Activated T-helper 1 cell treated with anti-CD3 and anti-CD28 coated beads, Interleukin-12 subunit alpha, Interleukin-12 subunit beta, Interleukin-2, Interleukin-4 antibody, amounts not matched to agents 30 ng/mL and 10 ng/mL and 1 ng/mL, durations not matched to agents 14 hours and 24 hours and 36 hours (primary cell): ENCODE data around the gene HAX1. TPM values are rescaled to one million over a fixed set of nuclear protein-coding genes. Genes with fewer than 3 reads are reported as not detected.
"Not testable (repeated sequence)": the region's sequence is repeated elsewhere in the genome, so short reads cannot be mapped to it uniquely, and the experiment has no call there.

Experiments
- DNase-seq: peaks from one replicate; pipeline ENCODE4 v3.0.0; 2021; ENCODE audit warnings: low spot score
- H3K27ac Mint-ChIP-seq: one replicate; pipeline ENCODE4 v1.8.0; 2021; ENCODE audit warnings: mild to moderate bottlenecking, mixed read lengths
- H3K27me3 Mint-ChIP-seq: one replicate; pipeline ENCODE4 v1.8.0; 2022; ENCODE audit warnings: mild to moderate bottlenecking, moderate library complexity, mixed read lengths; ENCODE audit not compliant: insufficient read depth
- H3K36me3 Mint-ChIP-seq: one replicate; pipeline ENCODE4 v1.8.0; 2021; ENCODE audit warnings: low read depth, mixed read lengths
- H3K4me1 Mint-ChIP-seq: one replicate; pipeline ENCODE4 v1.8.0; 2021; ENCODE audit warnings: low read depth, mixed read lengths
- H3K4me3 Mint-ChIP-seq: one replicate; pipeline ENCODE4 v1.8.0; 2021; ENCODE audit warnings: mild to moderate bottlenecking, moderate library complexity, mixed read lengths
- H3K9me3 Mint-ChIP-seq: one replicate; pipeline ENCODE4 v1.8.0; 2021; ENCODE audit warnings: mixed read lengths
- intact Hi-C: fragments of 100-400 bp; cut with micrococcal nuclease; formaldehyde crosslinking; loops from one replicate; pipeline ENCODE4 v1.15.1; 2024
- total RNA-seq: library from RNA; stranded (reverse); gene quantifications from 2 replicates; pipeline ENCODE4 v1.2.3, GENCODE V29; 2022

The HAX1 gene
- total RNA-seq: 122 and 123 TPM in 2 replicates

- DNase-seq: peak; percentile 94
- Mint-ChIP-seq H3K27ac (peak within 1 kb of the TSS; percentile 97), H3K4me3 (peak within 1 kb of the TSS; percentile 98), H3K27me3 (no peaks in the 10 kb centered on the region), H3K36me3 (peaks cover 30% of the 10 kb centered on the region), H3K9me3 (no peaks in the 10 kb centered on the region), H3K4me1 (peaks cover 46% of the 10 kb centered on the region)
- intact Hi-C loops: loop anchor here (2.0 to 5.0 kb wide), 8 partner anchors 52 to 480 kb away; partner anchors contain the start of genes ATP8B2, CRTC2, GATAD2B and IL6R
Observed at GRCh38 chr1:154272217-154272998, at the start of gene HAX1. HAX1 (plus strand) TSS chr1:154272629; CDS start chr1:154272724, 95 bp downstream.

- intact Hi-C loops: loop anchor here (10.0 kb wide), 1 partner anchor 498 kb away; the partner anchor contains the start of gene INTS3
- peak overlapping the region; percentile 77 for H3K27ac Mint-ChIP-seq
- DNase-seq: no peak
- H3K4me3 Mint-ChIP-seq: peak overlapping the region; percentile 97
- H3K27me3 Mint-ChIP-seq: no peaks in the 10 kb centered on the region
- H3K4me1 Mint-ChIP-seq: peaks cover 67% of the 10 kb centered on the region
- peaks cover 69% of the 10 kb centered on the region for H3K36me3 Mint-ChIP-seq
- H3K9me3 Mint-ChIP-seq: peaks cover 3% of the 10 kb centered on the region
Observed at GRCh38 chr1:154222918-154223317, 49.5 kb upstream of the HAX1 start.

- intact Hi-C loops: loop anchor here (10.0 kb wide), 1 partner anchor 499 kb away; the partner anchor contains the start of gene INTS3
- Mint-ChIP-seq H3K4me1 (peaks cover 60% of the 10 kb centered on the region), H3K36me3 (peaks cover 67% of the 10 kb centered on the region), H3K9me3 (peaks cover 3% of the 10 kb centered on the region), H3K27ac (no peak overlapping the region), H3K4me3 (no peak overlapping the region), H3K27me3 (no peaks in the 10 kb centered on the region)
- no peak for DNase-seq
Observed at GRCh38 chr1:154223621-154224020, 48.8 kb upstream of the HAX1 start.

GRCh38 chr1:154225370-154225769, 47.1 kb upstream of the HAX1 start:
- peaks cover 3% of the 10 kb centered on the region for H3K9me3 Mint-ChIP-seq
- H3K4me1 Mint-ChIP-seq: peaks cover 50% of the 10 kb centered on the region
- peak overlapping the region; percentile 12 for H3K27ac Mint-ChIP-seq
- H3K27me3 Mint-ChIP-seq: no peaks in the 10 kb centered on the region
- intact Hi-C loops: loop anchor here (10.0 kb wide), 1 partner anchor 501 kb away; the partner anchor contains the start of gene INTS3
- H3K4me3 Mint-ChIP-seq: no peak overlapping the region
- no peak for DNase-seq
- peaks cover 62% of the 10 kb centered on the region for H3K36me3 Mint-ChIP-seq

- H3K4me3 Mint-ChIP-seq, H3K27ac Mint-ChIP-seq, DNase-seq, H3K27me3 Mint-ChIP-seq, intact Hi-C loops, H3K9me3 Mint-ChIP-seq, H3K4me1 Mint-ChIP-seq: not testable (repeated sequence)
- peaks cover 54% of the 10 kb centered on the region for H3K36me3 Mint-ChIP-seq
Observed at GRCh38 chr1:154231112-154231511, 41.3 kb upstream of the HAX1 start.

GRCh38 chr1:154233127-154233526, 39.3 kb upstream of the HAX1 start:
- H3K4me1 Mint-ChIP-seq: peaks cover 14% of the 10 kb centered on the region
- H3K27me3 Mint-ChIP-seq, H3K4me3 Mint-ChIP-seq, H3K9me3 Mint-ChIP-seq, intact Hi-C loops, DNase-seq, H3K27ac Mint-ChIP-seq: not testable (repeated sequence)
- peaks cover 57% of the 10 kb centered on the region for H3K36me3 Mint-ChIP-seq

GRCh38 chr1:154236855-154237254, 35.6 kb upstream of the HAX1 start:
- Mint-ChIP-seq H3K27me3 (no peaks in the 10 kb centered on the region), H3K4me3 (no peak overlapping the region), H3K27ac (no peak overlapping the region), H3K4me1 (peaks cover 34% of the 10 kb centered on the region), H3K36me3 (peaks cover 64% of the 10 kb centered on the region), H3K9me3 (no peaks in the 10 kb centered on the region)
- no peak for DNase-seq
- intact Hi-C loops: no loop called here

- intact Hi-C loops: no loop called here
- Mint-ChIP-seq H3K27ac (no peak overlapping the region), H3K27me3 (no peaks in the 10 kb centered on the region), H3K4me1 (peaks cover 34% of the 10 kb centered on the region), H3K36me3 (peaks cover 70% of the 10 kb centered on the region), H3K9me3 (no peaks in the 10 kb centered on the region), H3K4me3 (no peak overlapping the region)
- no peak for DNase-seq
Observed at GRCh38 chr1:154237435-154237834, 35.0 kb upstream of the HAX1 start.

- Mint-ChIP-seq H3K27me3 (no peaks in the 10 kb centered on the region), H3K36me3 (peaks cover 75% of the 10 kb centered on the region), H3K9me3 (no peaks in the 10 kb centered on the region), H3K27ac (no peak overlapping the region), H3K4me3 (no peak overlapping the region), H3K4me1 (peaks cover 34% of the 10 kb centered on the region)
- intact Hi-C loops: no loop called here
- DNase-seq: no peak
Observed at GRCh38 chr1:154237880-154238506, 34.4 kb upstream of the HAX1 start.

GRCh38 chr1:154239491-154239890, 32.9 kb upstream of the HAX1 start:
- no peaks in the 10 kb centered on the region for H3K9me3 Mint-ChIP-seq
- H3K4me1 Mint-ChIP-seq: peaks cover 34% of the 10 kb centered on the region
- intact Hi-C loops: no loop called here
- no peak overlapping the region for H3K4me3 Mint-ChIP-seq
- H3K36me3 Mint-ChIP-seq: peaks cover 77% of the 10 kb centered on the region
- DNase-seq: no peak
- H3K27me3 Mint-ChIP-seq: no peaks in the 10 kb centered on the region
- peak overlapping the region; percentile 41 for H3K27ac Mint-ChIP-seq

- Mint-ChIP-seq H3K36me3 (peaks cover 71% of the 10 kb centered on the region), H3K27me3 (no peaks in the 10 kb centered on the region), H3K9me3 (no peaks in the 10 kb centered on the region), H3K4me1 (peaks cover 34% of the 10 kb centered on the region), H3K27ac (no peak overlapping the region), H3K4me3 (no peak overlapping the region)
- no peak for DNase-seq
- intact Hi-C loops: no loop called here
Observed at GRCh38 chr1:154240294-154240833, 32.1 kb upstream of the HAX1 start.

- Mint-ChIP-seq H3K27ac (peak overlapping the region; percentile 35), H3K4me3 (no peak overlapping the region), H3K4me1 (peaks cover 33% of the 10 kb centered on the region), H3K9me3 (no peaks in the 10 kb centered on the region), H3K36me3 (peaks cover 69% of the 10 kb centered on the region), H3K27me3 (no peaks in the 10 kb centered on the region)
- no peak for DNase-seq
- intact Hi-C loops: no loop called here
Observed at GRCh38 chr1:154241703-154242351, 30.6 kb upstream of the HAX1 start.
